Endodermal cell (in vitro differentiated cells): ENCODE results near the gene RPL22. TPM values are rescaled to one million over a fixed set of nuclear protein-coding genes. Genes with fewer than 3 reads are reported as not detected.

Experiments used
- DNase-seq: peaks from one replicate; pipeline ENCODE4 v3.0.0-alpha.2; 2017
- H3K27ac ChIP-seq: 2 replicates; pipeline ENCODE4 v1.5.1; 2013; ENCODE audit warnings: mild to moderate bottlenecking, low read depth, low read length, moderate library complexity
- H3K27me3 ChIP-seq: 2 replicates; pipeline ENCODE4 v1.6.1; 2013; ENCODE audit warnings: mild to moderate bottlenecking, low read length, moderate library complexity; ENCODE audit not compliant: insufficient read depth, control insufficient read depth, poor library complexity, severe bottlenecking
- H3K36me3 ChIP-seq: 2 replicates; pipeline ENCODE4 v1.7.0; 2013; ENCODE audit warnings: mild to moderate bottlenecking, low read length, moderate library complexity; ENCODE audit not compliant: control insufficient read depth, insufficient read depth
- H3K4me1 ChIP-seq: one replicate; pipeline ENCODE4 v1.7.0; 2013; ENCODE audit warnings: low read length; ENCODE audit not compliant: control insufficient read depth, insufficient read depth
- H3K4me3 ChIP-seq: 2 replicates; pipeline ENCODE4 v1.5.1; 2013; ENCODE audit warnings: mild to moderate bottlenecking, low read length, moderate library complexity
- H3K9ac ChIP-seq: 2 replicates; pipeline ENCODE4 v1.6.1; 2013; ENCODE audit warnings: mild to moderate bottlenecking, low read length, moderate library complexity; ENCODE audit not compliant: poor library complexity, severe bottlenecking; ENCODE audit errors: extremely low read depth
- H3K9me3 ChIP-seq: 2 replicates; pipeline ENCODE4 v1.6.1; 2013; ENCODE audit warnings: mild to moderate bottlenecking, low read length, moderate library complexity; ENCODE audit not compliant: control insufficient read depth
- H3K27ac Mint-ChIP-seq: 2 replicates; pipeline ENCODE4 v1.8.0; 2020; ENCODE audit warnings: mixed read lengths
- H3K27me3 Mint-ChIP-seq: 2 replicates; pipeline ENCODE4 v1.8.0; 2021; ENCODE audit warnings: mild to moderate bottlenecking, mixed read lengths; ENCODE audit not compliant: insufficient read depth
- H3K36me3 Mint-ChIP-seq: 2 replicates; pipeline ENCODE4 v1.8.0; 2020; ENCODE audit warnings: low read depth, mixed read lengths
- H3K4me1 Mint-ChIP-seq: 2 replicates; pipeline ENCODE4 v1.8.0; 2020; ENCODE audit warnings: mixed read lengths
- H3K4me3 Mint-ChIP-seq: 2 replicates; pipeline ENCODE4 v1.8.0; 2020; ENCODE audit warnings: mild to moderate bottlenecking, moderate library complexity, mixed read lengths
- H3K9me3 Mint-ChIP-seq: 2 replicates; pipeline ENCODE4 v1.8.0; 2020; ENCODE audit warnings: mild to moderate bottlenecking, mixed read lengths
- WGBS, 2 experiments: methylation state at CpG; one replicate each; pipeline versions ENCODE4 v1.1.5 to v1.1.7; 2013; ENCODE audit warnings: missing lambda C conversion rate in 2 of 2, mixed read lengths in 1 of 2; ENCODE audit not compliant: insufficient coverage in 1 of 2, insufficient read length in 1 of 2; 5-methylcytosine and 5-hydroxymethylcytosine counted together
- total RNA-seq, 2 donors: library from RNA; stranded (reverse); fragmentation: NEBNext Ultra II Directional in 1 of 2; extraction: Animal tissue kit (Norgen Biotek cat#: 25700) in 1 of 2; gene quantifications; 2 replicates in 1 of 2; 3 replicates in 1 of 2; pipeline ENCODE4 v1.2.1, GENCODE V29; 2021
- TF ChIP-seq, protein P1 (sequence below): fragments of 200-600 bp; sonication (generic); conservative IDR thresholded peaks from 2 replicates; pipeline ENCODE4 v1.5.0; 2021; ENCODE audit warnings: antibody characterized with exemption, mild to moderate bottlenecking

RPL22 gene
- total RNA-seq, 2 donors from 2014 or later = 409 to 481 TPM

DNA sequence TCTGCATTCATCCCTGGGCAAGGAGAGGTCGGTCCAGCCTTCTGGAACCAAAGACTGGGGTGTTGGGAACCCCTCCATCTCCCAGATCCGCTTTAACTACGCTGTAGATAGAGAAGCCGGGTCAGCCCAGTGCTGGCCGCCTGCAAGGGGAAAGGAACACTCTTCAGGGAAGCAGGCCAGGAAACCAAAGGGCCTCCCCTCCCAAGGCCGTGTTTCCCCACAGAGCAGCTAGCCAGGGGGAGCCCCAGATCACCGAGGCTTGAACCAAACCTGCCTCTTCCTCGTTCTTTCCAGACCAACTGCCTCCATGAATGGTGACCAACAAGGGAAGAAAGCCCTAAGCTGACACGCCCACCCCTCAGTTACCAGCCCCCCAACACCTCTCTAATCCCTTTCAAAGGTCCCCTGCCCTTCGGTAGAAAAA, 18.0 kb downstream of the RPL22 start:
- Histone ChIP-seq H3K9ac (no peak overlapping the region), H3K27ac (no peak overlapping the region), H3K27me3 (peaks cover 65% of the 10 kb centered on the region), H3K4me1 (no peaks in the 10 kb centered on the region), H3K9me3 (no peaks in the 10 kb centered on the region), H3K36me3 (peaks cover 22% of the 10 kb centered on the region), H3K4me3 (no peak overlapping the region)
- Mint-ChIP-seq H3K4me1 (peaks cover 7% of the 10 kb centered on the region), H3K36me3 (peaks cover 18% of the 10 kb centered on the region), H3K4me3 (no peak overlapping the region), H3K27me3 (peaks cover 28% of the 10 kb centered on the region), H3K27ac (no peak overlapping the region), H3K9me3 (no peaks in the 10 kb centered on the region)
- TF ChIP-seq, protein P1, sequence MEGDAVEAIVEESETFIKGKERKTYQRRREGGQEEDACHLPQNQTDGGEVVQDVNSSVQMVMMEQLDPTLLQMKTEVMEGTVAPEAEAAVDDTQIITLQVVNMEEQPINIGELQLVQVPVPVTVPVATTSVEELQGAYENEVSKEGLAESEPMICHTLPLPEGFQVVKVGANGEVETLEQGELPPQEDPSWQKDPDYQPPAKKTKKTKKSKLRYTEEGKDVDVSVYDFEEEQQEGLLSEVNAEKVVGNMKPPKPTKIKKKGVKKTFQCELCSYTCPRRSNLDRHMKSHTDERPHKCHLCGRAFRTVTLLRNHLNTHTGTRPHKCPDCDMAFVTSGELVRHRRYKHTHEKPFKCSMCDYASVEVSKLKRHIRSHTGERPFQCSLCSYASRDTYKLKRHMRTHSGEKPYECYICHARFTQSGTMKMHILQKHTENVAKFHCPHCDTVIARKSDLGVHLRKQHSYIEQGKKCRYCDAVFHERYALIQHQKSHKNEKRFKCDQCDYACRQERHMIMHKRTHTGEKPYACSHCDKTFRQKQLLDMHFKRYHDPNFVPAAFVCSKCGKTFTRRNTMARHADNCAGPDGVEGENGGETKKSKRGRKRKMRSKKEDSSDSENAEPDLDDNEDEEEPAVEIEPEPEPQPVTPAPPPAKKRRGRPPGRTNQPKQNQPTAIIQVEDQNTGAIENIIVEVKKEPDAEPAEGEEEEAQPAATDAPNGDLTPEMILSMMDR = no peak
- peak; percentile 58 for DNase-seq
- WGBS, 2 experiments = 46 to 56% methylated on average over 6 to 10 of the region's 10 CpGs

DNA sequence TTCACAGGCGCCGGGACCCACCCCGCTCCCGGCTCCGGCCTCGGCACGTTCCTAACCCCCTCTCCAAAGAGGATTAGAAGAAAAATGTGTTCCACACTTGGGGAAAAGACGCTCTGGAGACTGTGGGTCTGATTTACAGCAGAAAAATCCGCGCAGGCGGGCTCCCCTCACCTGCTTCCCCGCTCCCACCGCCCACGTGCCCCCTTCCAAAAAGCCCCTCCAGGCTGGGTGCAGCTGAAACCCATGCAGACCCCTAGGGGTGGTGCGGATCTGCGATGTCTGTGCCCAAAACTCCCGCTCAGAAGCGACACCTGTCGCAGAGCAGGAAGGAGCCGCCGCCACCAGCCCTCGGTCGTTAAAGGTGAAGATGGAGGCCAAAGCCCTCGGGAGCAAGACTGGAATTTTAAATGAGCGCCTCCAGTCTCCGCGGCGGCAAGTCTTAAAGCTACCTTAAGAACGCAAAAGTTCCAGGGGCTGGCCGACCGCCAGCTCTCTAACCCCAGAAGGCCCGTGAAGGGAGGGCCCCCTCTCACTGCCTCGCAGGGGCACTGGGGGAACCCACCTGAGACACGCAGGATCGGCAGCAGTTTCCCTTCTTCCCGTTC, 18.6 kb downstream of the RPL22 start:
- Histone ChIP-seq H3K9me3 (no peaks in the 10 kb centered on the region), H3K27me3 (peaks cover 70% of the 10 kb centered on the region), H3K4me3 (no peak overlapping the region), H3K9ac (no peak overlapping the region), H3K36me3 (peaks cover 18% of the 10 kb centered on the region), H3K27ac (no peak overlapping the region), H3K4me1 (no peaks in the 10 kb centered on the region)
- TF ChIP-seq, protein P1 = peak; percentile 35
- H3K4me3 Mint-ChIP-seq = peak overlapping the region; percentile 45
- peaks cover 4% of the 10 kb centered on the region for H3K4me1 Mint-ChIP-seq
- no peaks in the 10 kb centered on the region for H3K9me3 Mint-ChIP-seq
- peak; percentile 83 for DNase-seq
- H3K27ac Mint-ChIP-seq = no peak overlapping the region
- H3K27me3 Mint-ChIP-seq = peaks cover 28% of the 10 kb centered on the region
- H3K36me3 Mint-ChIP-seq = peaks cover 14% of the 10 kb centered on the region
- 10 to 18% methylated on average over 18 to 36 of the region's 36 CpGs for WGBS, 2 experiments

DNA sequence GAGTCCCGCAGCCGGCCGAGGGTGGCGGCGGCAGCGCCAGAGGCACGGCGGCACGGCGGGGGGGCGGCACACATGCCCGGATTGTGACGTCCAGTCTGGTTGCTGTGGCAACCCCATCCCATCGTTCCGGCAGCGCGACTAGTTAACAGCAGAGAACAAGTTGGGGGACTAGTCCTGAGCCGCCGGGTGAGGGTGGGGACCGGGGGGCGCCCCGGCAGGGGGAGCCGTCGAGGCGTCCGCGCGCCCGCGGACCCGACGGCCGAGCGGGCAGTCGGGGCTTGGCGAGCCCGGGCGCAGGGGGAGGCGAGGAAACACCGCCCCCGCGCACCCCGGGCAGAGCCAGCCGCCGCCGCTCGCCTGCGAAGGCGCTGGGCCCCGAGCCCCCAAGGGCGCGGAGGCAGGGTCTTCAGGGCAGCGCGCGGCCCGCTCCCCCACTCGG, 19.1 kb downstream of the RPL22 start, which contains the start of gene CHD5:
CHD5 (minus strand) TSS at position 54 of the 439 bp plus-strand sequence. CDS start 298 bp downstream, outside the sequence.
- no peaks in the 10 kb centered on the region for H3K9me3 Mint-ChIP-seq
- H3K4me1 ChIP-seq = no peaks in the 10 kb centered on the region
- peaks cover 2% of the 10 kb centered on the region for H3K4me1 Mint-ChIP-seq
- H3K9me3 ChIP-seq = no peaks in the 10 kb centered on the region
- H3K4me3 Mint-ChIP-seq = peak within 1 kb of the TSS; percentile 45
- DNase-seq = peak; percentile 80
- 4 to 6% methylated on average over 18 to 57 of the region's 57 CpGs for WGBS, 2 experiments
- TF ChIP-seq, protein P1 = no peak
- no peak within 1 kb of the TSS for H3K27ac ChIP-seq
- H3K27ac Mint-ChIP-seq = no peak within 1 kb of the TSS
- H3K9ac ChIP-seq = no peak within 1 kb of the TSS
- peaks cover 75% of the 10 kb centered on the region for H3K27me3 ChIP-seq
- peaks cover 9% of the 10 kb centered on the region for H3K36me3 Mint-ChIP-seq
- H3K36me3 ChIP-seq = peaks cover 13% of the 10 kb centered on the region
- peaks cover 28% of the 10 kb centered on the region for H3K27me3 Mint-ChIP-seq
- no peak within 1 kb of the TSS for H3K4me3 ChIP-seq
